Measurements from ENCODE around the gene SQOR.
A peak's percentile ranks its signal among the peaks of the same experiment; 100 is the strongest.

The SQOR gene

DNA sequence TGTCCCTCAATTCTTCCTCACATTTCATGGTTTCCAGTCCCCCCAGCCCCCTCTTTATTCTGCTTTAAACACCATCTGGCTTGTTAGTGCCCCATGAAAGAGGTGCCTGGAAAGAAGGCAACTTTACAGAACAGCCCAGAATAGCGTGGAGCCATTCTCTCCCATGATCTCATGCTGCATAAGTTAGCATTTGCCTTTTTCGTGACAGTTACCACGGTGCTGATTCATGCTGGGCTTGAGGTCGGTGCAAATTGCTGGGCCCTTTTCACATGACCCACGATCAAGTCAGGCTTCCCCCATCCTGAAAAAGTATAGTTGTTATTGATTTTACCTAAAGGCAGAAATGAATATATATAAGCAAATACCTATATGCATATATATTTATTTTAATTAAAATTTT, 29.6 kb downstream of the SQOR start:
- no peak for DNase-seq

DNA sequence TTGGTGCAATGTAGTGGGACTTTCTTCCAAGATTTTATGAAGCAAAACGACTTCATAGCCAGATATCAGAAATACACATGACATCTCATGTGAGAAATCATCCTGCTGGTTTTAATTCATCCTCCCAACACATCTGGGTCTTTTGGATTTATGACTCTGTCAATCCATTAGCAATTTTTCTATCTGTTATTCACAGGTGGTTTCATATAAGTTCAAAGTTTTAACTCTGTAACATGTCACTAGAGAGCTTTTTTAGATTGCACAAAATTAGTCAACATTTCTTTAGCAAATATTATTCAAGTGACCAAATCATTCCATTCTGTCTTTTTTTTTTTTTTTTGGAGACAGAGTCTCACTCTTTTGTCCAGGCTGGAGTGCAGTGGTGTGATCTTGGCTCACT, 30.4 kb downstream of the SQOR start:
- DNase-seq, result no peak

DNA sequence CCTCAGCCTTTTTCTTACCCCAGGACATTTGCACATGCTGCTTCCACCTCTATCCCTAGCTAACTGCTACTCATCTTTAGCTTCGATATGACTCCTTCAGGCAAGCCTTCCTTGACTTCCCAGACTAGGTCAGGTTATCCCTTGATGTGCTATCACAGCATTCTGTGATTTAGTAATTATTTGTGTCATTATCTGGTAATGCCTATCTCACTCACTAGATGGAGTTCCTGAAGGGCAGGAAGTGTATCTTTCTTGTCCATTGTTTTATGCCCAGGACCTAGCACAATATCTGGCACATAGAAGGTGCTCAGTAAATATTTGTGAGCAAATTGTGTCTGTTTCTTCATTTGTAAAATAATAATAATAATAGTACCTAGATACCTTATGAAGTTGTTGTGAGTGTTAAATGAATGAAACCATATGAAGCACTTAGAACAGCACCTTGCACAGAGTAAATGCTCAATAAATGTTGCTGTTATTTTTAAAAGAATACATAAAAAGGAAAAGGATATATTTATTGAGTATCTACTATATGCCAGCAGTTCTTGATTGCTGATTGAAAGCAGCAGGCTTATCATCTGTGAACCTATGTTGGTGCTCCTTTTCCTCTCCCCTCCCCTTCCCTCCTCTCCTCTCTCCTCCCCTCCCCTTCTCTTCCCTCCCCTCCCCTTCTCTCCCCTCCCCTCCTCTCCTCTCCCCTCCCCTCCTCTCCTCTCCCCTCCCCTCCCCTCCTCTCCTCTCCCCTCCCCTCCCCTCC, 31.5 kb downstream of the SQOR start:
- no peak for DNase-seq

DNA sequence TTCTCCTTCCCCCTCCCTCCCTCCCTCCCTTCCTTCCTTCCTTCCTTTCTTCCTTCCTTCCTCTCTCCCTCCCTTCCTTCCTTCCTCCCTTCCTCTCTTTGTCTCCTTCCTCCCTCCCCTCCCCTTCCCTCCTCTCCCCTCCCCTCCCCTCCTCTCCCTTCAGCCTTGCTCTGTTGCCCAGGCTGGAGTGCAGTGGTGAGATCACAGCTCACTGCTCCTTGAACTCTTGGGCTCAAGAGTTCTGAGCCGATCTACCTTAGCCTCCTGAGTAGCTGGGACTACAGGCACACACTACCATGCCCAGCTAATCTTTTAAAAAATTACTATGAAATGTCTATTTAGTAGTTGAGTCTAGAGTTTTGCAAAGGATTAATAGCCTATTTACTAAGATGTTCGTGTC, 32.2 kb downstream of the SQOR start:
- no peak for DNase-seq

DNA sequence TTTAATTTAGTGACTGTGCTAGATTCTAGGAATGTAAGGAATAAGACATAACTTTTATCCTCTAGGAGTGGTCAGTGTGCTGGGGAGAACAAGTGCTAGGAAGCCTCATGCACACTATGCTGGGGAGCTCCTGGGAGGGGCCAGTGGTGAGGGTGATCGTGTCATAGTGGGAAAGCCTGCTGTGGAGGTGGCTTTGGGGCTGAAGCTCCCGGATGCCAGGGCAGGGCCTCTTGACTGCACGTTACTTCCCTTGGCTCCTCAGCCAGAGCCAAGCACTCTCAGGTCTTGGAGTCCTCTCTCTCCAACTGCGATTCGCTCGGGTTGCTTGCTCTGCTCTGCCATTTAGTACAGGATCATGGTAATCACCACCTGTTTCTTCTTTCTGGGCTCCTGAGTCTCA, 33.6 kb downstream of the SQOR start:
- no peak for DNase-seq

DNA sequence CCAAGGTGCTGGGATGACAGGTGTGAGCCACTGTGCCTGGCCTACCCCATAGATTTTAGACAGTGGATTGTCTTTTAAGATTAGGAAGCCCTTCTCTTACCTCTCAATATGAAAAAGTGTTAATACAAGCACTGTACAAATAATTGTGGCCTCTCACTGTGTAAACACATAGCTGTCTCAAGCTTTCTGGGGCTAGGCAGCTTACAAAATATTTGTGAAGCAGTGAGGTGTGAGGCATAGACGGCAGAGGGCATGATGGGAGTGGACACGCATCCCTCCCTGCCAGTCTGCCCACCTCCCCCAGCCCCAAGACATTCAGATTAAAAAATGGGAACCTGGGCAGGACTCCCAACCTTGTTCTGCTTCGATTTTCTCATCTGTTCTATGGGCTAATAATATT, 34.6 kb downstream of the SQOR start:
- no peak for DNase-seq

DNA sequence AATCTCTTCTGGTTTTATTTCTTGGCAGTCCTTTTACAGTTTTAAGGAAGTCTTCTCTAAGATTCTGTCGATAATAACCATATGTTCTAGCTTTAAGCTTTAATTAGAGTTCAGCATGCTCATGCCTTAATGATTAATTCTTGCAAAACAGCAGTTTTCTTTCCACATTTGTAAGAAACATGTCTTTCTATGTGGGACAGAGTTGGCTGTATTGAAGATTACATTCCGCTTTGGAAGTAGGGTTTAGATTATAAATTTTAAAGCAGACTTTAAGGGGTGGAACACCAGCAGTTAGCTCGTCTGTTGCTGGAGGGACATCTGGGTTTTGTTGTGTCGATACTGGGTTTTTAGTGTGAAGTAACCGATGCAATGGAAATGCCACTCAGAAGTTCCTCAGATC, 35.3 kb downstream of the SQOR start:
- no peak for DNase-seq

DNA sequence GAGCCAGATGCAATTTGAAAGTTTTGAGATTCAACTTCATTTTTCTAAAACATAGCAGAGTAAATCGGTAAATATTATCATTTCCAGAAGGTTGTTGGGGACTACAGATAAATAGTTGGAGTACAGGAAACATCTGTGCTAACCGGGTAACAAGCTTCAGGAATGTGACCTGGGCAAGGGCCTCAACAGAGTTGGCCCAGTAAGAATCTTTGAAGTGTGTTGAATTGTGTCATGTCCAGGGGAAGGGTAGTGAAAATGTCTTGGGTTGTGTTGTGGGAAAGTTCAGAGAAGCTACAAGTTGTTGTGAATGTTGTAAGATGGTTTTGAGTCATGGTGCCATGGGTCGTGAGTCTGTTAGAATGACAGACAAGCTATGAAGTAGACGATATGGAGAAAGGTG, 35.7 kb downstream of the SQOR start:
- no peak for DNase-seq

DNA sequence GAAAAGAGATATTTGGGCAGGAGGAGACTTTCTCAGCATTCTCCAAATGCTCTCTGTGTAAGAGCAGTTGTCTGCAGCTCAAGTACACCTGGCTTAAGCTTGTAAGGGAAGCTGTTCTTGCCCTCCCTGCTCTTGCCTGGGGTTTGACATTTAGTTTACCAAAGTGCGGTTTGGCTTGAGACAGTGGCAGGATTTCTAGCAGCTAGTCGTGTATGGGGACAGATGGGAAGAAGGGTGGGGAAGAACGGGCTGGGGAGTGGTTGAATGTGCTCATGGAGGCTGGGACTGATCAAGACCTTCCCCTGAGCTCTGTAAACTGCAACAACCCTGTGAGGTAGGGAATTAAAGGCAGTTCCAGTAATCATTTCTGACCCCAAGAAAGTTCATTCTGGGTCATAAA, 39.8 kb downstream of the SQOR start:
- no peak for DNase-seq

DNA sequence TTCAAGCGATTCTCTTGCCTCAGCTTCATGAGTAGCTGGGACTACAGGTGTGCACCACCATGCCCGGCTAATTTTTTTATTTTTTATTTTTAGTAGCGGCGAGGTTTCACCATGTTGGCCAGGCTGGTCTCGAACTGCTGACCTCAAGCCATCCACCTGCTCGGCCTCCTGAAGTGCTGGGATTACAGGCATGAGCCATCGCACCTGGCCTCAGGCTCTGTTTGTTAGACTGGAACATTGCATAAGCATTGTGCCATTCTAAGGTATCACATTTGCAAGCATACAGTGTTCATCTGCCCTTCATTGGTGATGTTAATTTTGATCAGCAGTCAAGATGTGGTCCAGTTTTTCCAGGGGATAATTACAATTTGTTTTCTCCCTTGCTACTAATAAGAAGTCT, 43.0 kb downstream of the SQOR start:
- DNase-seq, result no peak

DNA sequence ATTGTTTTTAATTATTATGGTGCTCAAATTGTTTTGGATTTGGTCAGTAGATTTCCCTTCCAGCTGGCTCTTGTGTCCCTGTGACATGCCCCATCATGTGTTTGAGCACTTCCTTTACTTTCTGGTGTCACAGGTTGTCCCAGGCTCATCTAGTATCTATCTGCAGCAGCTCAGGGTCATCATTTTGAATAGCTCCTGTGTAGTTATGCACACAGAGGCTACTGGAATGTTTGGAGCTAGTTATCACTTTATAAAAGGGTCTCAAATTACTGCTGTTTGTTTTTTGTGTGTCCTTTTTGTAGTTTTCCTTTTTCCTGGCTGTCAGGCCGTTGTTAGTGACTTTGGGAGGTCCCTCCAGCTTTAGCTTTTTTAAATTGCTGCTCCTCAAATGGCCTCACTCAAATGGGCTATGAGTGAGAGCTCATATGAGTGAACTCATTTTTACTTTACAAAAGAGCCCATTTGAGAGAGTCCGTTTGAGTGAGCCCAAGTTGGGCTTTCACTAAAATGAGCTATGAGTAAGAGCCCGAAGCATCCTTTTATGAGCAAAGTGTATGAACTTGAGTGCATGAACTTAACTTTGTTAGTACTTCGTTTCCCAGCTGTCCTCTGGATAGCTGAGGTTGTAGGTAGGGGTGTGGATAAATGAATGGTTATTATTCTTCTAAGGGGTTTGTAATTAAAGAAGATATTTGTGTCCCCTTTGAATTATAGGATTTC, 43.8 kb downstream of the SQOR start:
- no peak for DNase-seq

DNA sequence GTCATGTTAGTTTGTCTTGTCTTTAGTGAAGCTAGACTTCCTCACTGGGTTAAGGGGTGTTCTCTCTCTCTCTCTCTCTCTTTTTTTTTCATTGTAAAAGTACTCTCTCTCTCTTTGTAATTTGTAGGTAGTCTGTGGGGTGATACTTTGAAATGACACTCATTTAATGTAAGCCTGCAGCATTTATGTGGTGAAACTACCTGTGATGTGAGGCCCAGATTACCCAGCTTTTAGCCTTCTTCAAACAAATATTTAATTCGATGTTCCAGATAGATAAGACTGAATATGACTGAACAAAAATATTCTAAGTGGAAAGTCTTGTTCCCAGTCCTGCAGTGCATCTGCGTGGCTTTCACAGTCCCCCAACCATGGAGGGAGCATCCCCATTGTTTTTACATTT, 49.7 kb downstream of the SQOR start:
- no peak for DNase-seq

DNA sequence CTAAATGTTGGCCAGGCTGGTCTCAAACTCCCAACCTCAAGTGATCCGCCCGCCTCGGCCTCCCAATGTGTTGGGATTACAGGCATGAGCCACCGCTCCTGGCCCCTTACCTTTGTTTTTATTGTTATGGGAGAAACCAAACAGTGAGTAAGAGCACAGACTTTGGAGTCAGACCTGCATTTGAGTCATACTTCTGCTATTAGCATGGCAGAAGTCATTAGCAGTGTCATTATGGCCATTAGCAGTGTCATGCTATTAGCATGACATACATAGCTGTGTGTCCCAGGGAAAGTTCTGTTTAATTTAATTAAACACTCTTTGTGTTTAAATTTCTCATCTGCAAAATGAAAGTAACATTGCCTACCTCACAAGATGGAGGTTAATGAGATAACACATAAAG, 54.8 kb downstream of the SQOR start:
- no peak for DNase-seq

DNA sequence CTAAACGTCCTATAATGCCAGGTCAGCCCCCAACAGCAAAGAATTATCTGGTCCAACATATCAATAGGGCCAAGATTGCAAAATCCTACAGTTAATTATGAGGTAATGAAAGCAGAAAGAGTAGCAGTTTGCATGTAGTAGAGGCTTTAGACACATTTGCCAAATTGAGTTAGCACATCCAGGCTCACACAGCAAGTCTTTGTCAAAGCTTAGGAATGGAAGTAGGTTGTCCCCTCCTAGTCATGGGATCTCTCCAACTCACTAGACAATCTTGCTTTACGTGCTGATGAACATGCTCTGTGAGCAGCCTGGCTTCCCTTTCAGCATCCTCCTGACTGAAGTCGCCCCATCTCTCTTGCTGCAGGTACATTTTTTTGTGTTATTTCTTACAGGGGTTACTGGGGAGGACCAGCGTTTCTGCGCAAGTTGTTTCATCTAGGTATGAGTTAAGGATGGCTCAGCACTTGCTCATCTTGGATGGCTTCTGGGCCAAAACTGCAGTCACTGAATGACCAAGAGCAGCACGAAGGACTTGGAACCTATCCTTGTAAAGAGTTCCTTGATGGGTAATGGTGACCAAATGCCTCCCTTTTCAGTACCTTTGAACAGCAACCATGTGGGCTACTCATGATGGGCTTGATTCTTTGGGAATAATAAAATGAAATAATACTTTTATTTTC, 55.9 kb downstream of the SQOR start:
- no peak for DNase-seq

DNA sequence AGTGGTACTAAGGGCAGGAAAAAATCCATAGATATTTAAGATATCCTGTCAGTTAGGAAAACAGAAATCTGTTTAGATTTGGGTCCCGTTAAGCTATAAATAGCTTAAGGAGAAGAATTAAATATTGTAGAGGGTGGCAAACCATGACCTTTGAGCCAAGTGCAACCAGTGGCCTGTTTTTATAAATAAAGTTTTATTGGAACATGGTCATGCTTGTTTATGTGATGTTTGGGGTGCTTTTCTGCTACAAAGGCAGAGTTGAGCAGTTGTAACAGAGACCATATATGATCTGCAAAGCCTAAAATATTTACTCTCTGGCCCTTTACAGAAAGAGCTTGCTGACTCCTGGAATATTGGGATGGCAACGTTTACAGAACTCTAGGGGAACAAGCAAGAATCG, 66.3 kb downstream of the SQOR start:
- no peak for DNase-seq

DNA sequence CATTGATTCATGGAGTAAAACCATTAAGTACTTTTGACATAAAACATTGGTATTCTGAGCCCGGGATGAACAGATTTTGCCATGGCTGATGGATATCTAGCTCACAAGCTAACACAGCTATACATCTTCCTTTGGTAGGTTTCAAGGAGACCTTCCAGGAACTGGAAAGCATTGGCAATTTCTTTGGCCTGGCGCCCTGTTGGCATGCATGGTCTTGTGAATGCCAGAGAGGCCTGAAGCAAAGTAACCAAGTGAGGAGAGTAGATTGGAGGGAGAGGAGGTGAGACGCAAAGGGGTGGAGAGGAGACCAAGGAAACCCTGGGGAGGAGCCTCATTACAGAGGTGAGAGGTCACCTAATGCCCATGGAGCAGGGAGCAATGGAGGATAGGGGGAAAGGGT, 67.2 kb downstream of the SQOR start:
- DNase-seq, result no peak

DNA sequence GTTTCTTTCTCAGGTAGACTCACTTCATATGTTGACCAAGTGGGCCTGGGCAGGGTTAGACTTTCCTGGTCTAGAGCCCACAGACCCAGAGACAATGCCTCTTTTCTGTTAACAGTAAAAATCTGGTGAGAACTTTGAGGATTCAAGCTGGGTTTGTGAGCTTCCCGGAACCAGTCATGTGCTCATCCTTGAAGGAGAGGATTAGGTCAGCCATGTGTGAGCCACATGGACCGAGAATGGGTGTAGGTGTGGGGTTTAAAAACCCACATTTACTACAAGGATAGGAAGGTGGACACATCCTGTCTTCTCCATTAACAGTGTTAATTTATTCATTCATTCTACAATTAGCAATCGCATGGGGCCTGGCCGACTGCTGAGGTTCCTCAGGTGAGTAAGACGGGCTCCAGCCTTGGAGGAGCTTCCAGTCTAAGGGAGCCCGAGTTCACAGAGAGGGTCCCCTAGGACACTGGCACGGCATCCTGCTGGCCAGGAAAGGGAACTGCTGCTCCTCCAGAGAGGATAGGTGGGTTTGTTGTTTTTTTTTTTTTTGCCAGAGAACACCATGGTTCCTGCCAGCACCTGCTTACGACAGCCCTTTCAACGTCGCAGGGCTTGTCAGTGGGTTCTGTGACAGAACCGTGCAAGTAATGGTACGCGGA, 69.0 kb downstream of the SQOR start:
- no peak for DNase-seq

DNA sequence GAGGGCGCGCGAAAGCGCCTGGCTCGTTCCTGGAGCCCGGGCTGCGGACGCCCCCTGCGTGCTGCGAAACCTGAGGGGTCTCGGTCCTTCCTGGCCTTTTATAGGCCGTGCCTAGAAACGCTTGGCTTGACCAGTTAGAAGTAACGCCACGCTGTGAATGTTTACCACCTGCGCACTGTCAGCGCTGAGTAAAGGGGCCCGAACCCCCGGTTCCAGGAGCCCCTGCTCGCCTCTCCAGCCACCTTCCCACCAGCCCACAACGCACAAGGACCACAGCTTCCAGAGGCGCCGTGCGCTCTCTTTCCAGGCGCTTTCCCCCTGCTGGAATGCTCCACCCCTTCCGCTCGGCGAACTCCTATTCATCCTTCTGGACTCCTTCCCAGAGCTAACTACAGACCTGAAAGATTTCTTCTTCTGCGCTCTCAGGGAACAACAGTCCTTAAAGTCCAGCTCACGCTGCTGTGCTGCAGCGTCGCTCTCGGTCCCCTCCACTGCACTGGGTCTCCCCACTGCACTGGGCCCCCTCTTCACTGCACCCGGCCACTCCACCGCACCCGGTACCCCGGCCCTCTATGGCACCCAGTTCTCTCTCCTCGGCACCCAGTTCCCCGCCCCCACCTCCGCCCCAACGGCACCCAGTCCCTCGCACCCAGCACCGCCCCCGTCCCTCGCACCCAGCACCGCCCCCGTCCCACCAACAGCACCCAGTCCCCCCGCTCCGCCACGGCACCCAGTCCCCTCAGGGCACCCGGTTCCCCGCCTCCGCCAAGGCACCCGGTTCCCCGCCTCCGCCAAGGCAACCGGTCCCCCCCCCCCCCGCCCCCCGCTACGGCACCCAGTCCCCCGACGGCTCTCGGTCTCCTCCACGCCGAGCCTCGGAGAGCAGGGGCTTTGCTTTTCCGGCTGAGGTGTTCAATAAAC, 69.8 kb downstream of the SQOR start:
- no peak for DNase-seq

DNA sequence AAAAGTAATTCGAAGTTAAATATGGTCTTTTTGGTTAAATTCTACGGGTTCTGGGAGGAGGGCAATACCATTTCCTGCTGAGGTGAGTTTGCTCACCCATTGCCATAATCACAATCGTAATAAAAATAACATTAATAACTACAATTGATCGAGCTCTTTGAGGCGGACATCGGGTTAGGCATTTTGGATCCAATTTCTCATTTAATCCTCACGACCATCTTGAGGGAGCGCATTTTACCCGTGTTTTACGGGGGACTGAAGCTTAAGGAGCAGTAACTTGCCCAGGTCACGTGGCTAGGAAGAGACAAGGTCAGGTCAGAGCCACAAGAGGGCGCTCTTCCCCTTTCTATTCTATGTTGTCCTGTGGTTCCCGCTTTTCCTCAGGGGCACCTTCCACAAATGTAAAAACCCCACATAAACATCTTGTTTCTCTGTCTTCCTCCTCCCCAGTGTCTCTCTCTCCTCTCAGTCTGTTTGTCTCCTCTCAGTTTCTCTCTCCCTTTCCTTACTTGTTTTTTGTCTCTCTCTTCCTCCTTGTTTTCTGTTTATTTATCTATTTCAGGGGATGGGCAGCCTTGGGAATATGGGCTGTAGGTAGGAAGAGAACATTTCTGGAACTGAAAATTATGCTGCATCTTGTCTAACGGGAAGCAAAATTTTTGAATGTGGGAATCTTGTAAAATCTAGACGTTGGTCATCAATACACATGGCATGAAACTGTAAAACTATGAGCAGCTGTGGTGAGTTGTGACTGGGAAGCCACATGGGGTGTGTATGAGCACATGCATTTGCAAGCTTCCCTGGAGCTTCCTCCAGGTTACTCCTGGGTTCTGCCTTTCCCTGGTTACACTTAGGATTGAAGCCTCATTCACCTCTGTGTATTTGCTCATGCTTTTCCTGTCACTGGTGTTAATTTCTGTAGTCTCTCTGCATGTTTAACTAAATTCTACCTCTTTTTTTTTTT, 71.0 kb downstream of the SQOR start:
- peak; percentile 74 to 80 for DNase-seq

DNA sequence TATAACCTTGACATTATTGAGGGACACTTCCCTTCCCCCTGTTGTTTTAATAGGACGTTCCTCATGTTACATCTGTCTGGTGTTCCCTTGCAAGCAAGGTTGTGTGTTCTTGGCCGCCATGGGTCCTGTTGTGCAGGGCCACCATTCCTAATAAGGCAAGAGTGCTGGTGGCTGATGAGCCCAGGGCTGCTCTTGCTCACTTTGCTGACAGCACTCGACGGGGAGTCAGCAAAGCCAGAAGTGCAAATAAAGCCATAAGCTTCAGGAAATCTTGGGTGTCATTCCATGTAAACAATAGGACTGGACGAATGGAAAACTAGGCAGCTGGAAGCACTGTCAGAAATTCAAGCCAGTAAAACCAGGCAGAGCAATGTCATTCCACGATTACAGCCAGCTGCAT, 75.8 kb downstream of the SQOR start:
- DNase-seq, result no peak

All from AML-193 (cell line).